Caco-2 (cell line): ENCODE data around the gene NDUFA13. TPM values are rescaled to one million over a fixed set of nuclear protein-coding genes. Genes with fewer than 3 reads are reported as not detected.

ENCODE experiments used
- BruUV-seq: library from RNA; stranded (reverse); fragments of 400-500 nt; replicated peaks from 2 replicates; lab custom pipeline; 2021; lab: Mats Ljungman, UMichigan
- CTCF ChIA-PET: fragments of 300-600 bp; sonication (Branson Sonifier 250); formaldehyde crosslinking; loops from one replicate; lab custom pipeline; 2022; ENCODE audit warnings: antibody characterized with exemption; lab: Charles Lee
- POLR2A ChIA-PET: fragments of 300-600 bp; sonication (Branson Sonifier 250); formaldehyde crosslinking; loops from one replicate; lab custom pipeline; 2022; ENCODE audit warnings: antibody characterized with exemption; lab: Charles Lee
- DNase-seq, 2 experiments: peaks; one replicate each; pipeline versions ENCODE4 v3.0.0 to v3.0.0-alpha.2; 2020 to 2022
- H3K27me3 ChIP-seq: replicated peaks from 2 replicates; pipeline ENCODE4 v1.6.0; 2011; ENCODE audit warnings: low read length; ENCODE audit not compliant: control insufficient read depth, insufficient read depth
- H3K36me3 ChIP-seq: 2 replicates; pipeline ENCODE4 v1.5.1; 2011; ENCODE audit warnings: low read length; ENCODE audit not compliant: control insufficient read depth, insufficient read depth
- H3K4me1 ChIP-seq: fragments of 250-450 bp; sonication (Bioruptor Pico); 2 replicates; pipeline ENCODE4 v1.5.1; 2020; ENCODE audit warnings: mild to moderate bottlenecking
- H3K4me3 ChIP-seq: 2 replicates; pipeline ENCODE4 v1.5.1; 2011; ENCODE audit warnings: low read depth, mild to moderate bottlenecking, control low read depth, low read length
- H3K9me3 ChIP-seq: fragments of 250-450 bp; sonication (Bioruptor Pico); 2 replicates; pipeline ENCODE4 v1.5.1; 2020; ENCODE audit warnings: mild to moderate bottlenecking, moderate library complexity
- H3K27ac Mint-ChIP-seq: one replicate; pipeline ENCODE4 v1.8.0; 2022; ENCODE audit warnings: mixed read lengths; ENCODE audit not compliant: unreplicated experiment
- H3K27me3 Mint-ChIP-seq: one replicate; pipeline ENCODE4 v1.8.0; 2022; ENCODE audit warnings: mixed read lengths; ENCODE audit not compliant: insufficient read depth, unreplicated experiment
- H3K36me3 Mint-ChIP-seq: one replicate; pipeline ENCODE4 v1.8.0; 2022; ENCODE audit warnings: mild to moderate bottlenecking, mixed read lengths; ENCODE audit not compliant: insufficient read depth, unreplicated experiment
- H3K4me1 Mint-ChIP-seq: one replicate; pipeline ENCODE4 v1.8.0; 2022; ENCODE audit warnings: low read depth, mixed read lengths; ENCODE audit not compliant: unreplicated experiment
- H3K4me3 Mint-ChIP-seq: one replicate; pipeline ENCODE4 v1.8.0; 2022; ENCODE audit warnings: mild to moderate bottlenecking, moderate library complexity, mixed read lengths; ENCODE audit not compliant: unreplicated experiment
- H3K9me3 Mint-ChIP-seq: one replicate; pipeline ENCODE4 v1.8.0; 2022; ENCODE audit warnings: mixed read lengths; ENCODE audit not compliant: unreplicated experiment
- CTCF ChIP-seq, 2 experiments: fragments of 200-600 bp in 1 of 2; IDR thresholded peaks; 1 replicate in 1 of 2; 2 replicates in 1 of 2; pipeline versions ENCODE4 v1.5.1 to v1.8.0; 2011 to 2022; ENCODE audit warnings: antibody characterized with exemption in 1 of 2, control low read depth in 1 of 2, inconsistent platforms in 1 of 2, low read depth in 1 of 2, low read length in 1 of 2, mild to moderate bottlenecking in 1 of 2, moderate library complexity in 1 of 2; ENCODE audit not compliant: insufficient read depth in 1 of 2, severe bottlenecking in 1 of 2, unreplicated experiment in 1 of 2
- intact Hi-C: fragments of 100-400 bp; cut with micrococcal nuclease; formaldehyde crosslinking; loops from one replicate; pipeline ENCODE4 v1.10.0; 2022; ENCODE audit not compliant: unreplicated experiment
- total RNA-seq: library from RNA; stranded (reverse); gene quantifications from 2 replicates; pipeline ENCODE4 v1.2.3, GENCODE V29; 2022

NDUFA13 gene
- total RNA-seq, 1 experiment from 2014 or later: 355 TPM

- Mint-ChIP-seq H3K27ac (no peak overlapping the region), H3K4me1 (peaks cover 10% of the 10 kb centered on the region), H3K4me3 (no peak overlapping the region), H3K36me3 (peaks cover 45% of the 10 kb centered on the region), H3K27me3 (no peaks in the 10 kb centered on the region), H3K9me3 (no peaks in the 10 kb centered on the region)
- Histone ChIP-seq H3K4me3 (no peak overlapping the region), H3K4me1 (no peaks in the 10 kb centered on the region), H3K36me3 (no peaks in the 10 kb centered on the region), H3K27me3 (no peaks in the 10 kb centered on the region), H3K9me3 (no peaks in the 10 kb centered on the region)
- peak; percentile 83 to 96 for TF ChIP-seq CTCF (IDR thresholded peaks at IDR 0.05; ENCODE audit: insufficient read depth in 1 of 2, low read depth in 1 of 2, low read length in 1 of 2, severe bottlenecking in 1 of 2, unreplicated experiment in 1 of 2)
- POLR2A ChIA-PET: interaction anchor here (1.2 kb wide), 1 partner anchor 96 kb away, joined by 7 read pairs; the partner anchor contains the start of gene LPAR2
- intact Hi-C loops: loop anchor here (1.0 to 5.0 kb wide), 3 partner anchors 21 to 111 kb away; partner anchors contain the start of genes GMIP and LPAR2
- DNase-seq: peak; percentile 71 to 85
- CTCF ChIA-PET: interaction anchor here (0.6 to 2.3 kb wide), 8 partner anchors 21 to 409 kb away, joined by 3 to 15 read pairs (median 4); partner anchors contain the start of genes GMIP and LPAR2
- no TSS peak for BruUV-seq
These were observed 16.2 kb downstream of the NDUFA13 start for GRCh38 chr19:19531951-19532805.

- no TSS peak for BruUV-seq
- CTCF ChIA-PET: interaction anchor here (0.6 to 2.3 kb wide), 6 partner anchors 20 to 111 kb away, joined by 3 to 15 read pairs (median 7); partner anchors contain the start of genes GMIP and LPAR2
- Histone ChIP-seq H3K4me1 (no peaks in the 10 kb centered on the region), H3K27me3 (no peaks in the 10 kb centered on the region), H3K36me3 (no peaks in the 10 kb centered on the region), H3K4me3 (no peak overlapping the region), H3K9me3 (no peaks in the 10 kb centered on the region)
- intact Hi-C loops: loop anchor here (1.0 to 5.0 kb wide), 3 partner anchors 20 to 110 kb away; partner anchors contain the start of genes GMIP and LPAR2
- Mint-ChIP-seq H3K4me3 (no peak overlapping the region), H3K27ac (no peak overlapping the region), H3K4me1 (peaks cover 10% of the 10 kb centered on the region), H3K36me3 (peaks cover 40% of the 10 kb centered on the region), H3K27me3 (no peaks in the 10 kb centered on the region), H3K9me3 (no peaks in the 10 kb centered on the region)
- POLR2A ChIA-PET: interaction anchor here (1.2 kb wide), 1 partner anchor 95 kb away, joined by 7 read pairs; the partner anchor contains the start of gene LPAR2
- no peak for DNase-seq
- no peak for TF ChIP-seq CTCF (IDR thresholded peaks at IDR 0.05; ENCODE audit: insufficient read depth in 1 of 2, low read depth in 1 of 2, low read length in 1 of 2, severe bottlenecking in 1 of 2, unreplicated experiment in 1 of 2)
These were observed 17.0 kb downstream of the NDUFA13 start for GRCh38 chr19:19532806-19533701.
